Activated T-cell treated with anti-CD3 and anti-CD28 coated beads for 24 hours (primary cell): ENCODE results near the gene FMR1.
A peak's percentile ranks its signal among the peaks of the same experiment; 100 is the strongest.

ENCODE experiments used
- DNase-seq: peaks from one replicate; pipeline ENCODE4 v3.0.0-alpha.2; 2020; ENCODE audit warnings: low read depth

Gene FMR1

GRCh38 chrX:147911192-147912022, at the start of gene FMR1:
Gene FMR1 (plus strand): TSS chrX:147911919. CDS start chrX:147912180, 261 bp downstream.
- peak; percentile 90 for DNase-seq

DNA sequence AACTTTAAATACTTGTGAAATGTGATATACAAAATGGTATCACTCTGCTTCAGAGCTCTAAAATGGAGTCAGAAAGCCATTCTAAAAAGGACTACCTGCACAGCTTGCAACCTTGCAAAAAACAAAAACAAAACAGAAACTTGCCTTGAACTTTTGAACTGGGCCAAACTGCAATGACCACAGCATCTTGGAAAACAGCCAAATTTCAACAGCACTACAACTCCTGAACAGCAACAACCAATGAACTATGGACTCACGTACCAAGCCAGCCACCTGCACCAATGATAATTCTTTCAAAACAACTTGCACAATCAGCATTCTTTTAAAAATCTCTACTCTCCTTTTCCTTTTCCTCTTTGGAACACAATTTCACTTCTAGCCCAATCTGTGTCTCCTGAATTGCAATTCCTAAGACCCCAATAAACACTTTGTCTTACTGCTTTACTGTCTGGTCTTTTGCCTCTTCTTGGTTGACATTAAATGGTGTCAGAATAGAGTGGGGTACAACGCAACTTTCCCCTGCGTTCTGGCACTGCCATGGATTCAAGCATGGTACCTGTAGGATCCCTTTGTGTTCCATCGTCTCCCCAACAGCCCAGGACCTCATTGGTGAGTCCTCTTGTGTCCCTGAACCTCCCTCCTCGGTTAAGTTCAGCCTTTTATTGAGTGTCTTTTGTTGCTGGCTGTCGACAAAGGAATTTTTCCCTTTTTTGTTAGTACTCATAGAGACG, 35.7 kb upstream of the FMR1 start:
- DNase-seq: no peak

DNA sequence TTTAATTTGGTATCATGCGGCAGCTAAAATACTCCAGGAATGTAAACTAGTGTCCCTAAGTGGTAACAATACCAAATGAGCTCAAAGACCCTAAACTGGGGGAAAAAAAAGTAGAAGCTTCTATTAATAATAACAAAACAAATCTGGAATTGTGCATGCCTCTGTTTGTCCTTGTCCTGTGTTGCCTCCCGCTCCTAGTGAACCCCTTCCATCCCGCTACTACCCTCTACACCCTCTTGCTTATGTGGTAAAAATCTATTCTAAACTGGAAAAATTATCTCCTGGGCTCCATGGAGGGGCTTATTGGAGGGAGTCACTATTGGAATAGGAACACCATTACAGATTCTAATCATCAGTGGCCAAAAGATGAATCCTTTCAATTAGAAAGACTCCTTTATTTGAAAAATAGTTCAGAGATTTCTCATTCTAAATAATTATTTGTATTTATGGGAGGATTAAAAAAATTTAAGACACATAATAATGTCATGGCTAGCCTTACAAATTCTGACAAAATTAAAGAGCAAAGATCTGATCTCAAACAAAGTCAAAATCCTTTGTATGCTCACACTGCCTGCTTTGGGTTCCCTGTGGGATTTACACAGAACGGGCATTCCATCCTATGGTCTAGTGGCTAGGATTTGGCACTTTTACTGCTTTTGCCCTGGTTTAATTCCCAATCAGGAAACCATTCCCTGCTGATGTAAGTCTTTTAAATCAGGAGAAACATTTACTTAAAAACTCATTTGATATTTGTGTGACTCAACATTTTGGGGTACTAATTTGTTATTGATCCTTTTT, 34.7 kb upstream of the FMR1 start:
- no peak for DNase-seq

DNA sequence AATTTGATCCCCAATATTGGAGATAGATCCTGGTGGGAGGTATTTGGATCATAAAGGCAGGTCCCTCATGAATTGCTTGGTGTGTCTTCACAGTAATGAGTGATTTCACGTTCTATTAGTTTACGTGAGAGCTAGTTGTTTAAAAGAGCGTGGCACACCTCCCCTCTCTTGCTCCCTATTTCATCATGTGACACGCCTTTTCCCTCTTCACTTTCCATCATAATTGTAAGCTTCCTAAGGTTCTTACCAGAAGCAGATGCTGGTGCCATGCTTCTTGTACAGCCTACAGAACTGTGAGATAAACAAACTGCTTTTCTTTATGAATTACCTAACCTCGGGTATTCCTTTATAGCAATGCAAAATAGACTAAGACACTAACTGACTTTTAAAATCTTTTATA, 34.0 kb upstream of the FMR1 start:
- no peak for DNase-seq

DNA sequence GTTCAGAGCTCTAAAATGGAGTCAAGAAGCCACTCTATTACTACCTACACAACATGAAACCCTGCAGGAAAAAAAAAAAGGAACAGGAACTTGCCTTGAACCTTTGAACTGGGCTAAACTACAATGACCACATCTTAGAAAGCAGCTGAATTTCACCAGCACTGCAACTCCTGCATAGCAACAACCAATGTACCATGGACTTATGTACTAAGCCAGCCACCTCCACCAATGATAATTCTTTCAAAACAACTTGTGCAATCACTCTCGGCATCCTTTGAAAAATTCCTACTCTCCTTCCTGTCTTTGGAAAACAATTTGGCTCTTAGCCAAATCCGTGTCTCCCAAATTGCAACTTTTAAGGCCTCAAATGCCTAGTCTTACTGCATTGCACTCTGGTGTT, 26.8 kb upstream of the FMR1 start:
- DNase-seq: no peak

DNA sequence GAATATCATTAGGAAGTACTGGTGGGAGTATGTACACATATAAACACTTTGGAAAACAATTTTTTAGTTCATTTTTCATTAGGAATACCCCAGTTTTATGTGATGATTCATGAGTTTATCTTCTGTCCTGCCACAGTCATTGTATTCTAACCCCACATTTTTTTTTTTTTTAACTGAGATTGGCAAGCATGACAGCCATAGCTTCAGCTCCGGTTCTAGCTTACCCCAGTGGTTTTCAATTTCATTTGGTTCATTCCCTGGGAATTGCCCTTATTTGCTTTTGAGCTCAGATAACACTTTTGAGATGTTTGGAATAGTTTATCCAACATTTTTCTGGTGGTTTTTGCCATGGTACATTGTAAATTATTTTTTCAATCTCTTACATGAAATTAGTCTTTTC, 21.0 kb upstream of the FMR1 start:
- no peak for DNase-seq

- no peak for DNase-seq
Measured at GRCh38 chrX:147891896-147892295, 19.8 kb upstream of the FMR1 start.

- DNase-seq: no peak
Measured at GRCh38 chrX:147893741-147894140, 18.0 kb upstream of the FMR1 start.

- DNase-seq: no peak
Measured at GRCh38 chrX:147894366-147894963, 17.3 kb upstream of the FMR1 start.

DNA sequence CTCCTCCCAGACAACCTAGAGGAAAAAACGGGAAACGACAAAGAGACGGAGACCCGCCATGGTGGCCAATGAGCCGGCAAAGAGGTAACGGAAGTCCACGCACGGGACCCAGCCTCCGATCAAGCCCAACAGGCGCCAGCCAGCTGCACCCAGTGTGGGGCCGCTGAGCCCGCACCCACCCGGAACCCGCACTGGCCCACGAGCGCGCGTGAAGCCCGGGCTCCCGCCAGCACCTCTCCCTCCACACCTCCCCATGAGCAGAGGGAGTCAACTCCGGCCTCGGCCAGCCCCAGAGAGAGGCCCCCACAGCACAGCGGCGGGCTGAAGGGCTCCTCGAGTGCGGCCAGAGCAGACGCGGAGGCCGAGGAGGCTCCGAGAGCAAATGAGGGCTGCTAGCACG, 14.6 kb upstream of the FMR1 start:
- DNase-seq: no peak

DNA sequence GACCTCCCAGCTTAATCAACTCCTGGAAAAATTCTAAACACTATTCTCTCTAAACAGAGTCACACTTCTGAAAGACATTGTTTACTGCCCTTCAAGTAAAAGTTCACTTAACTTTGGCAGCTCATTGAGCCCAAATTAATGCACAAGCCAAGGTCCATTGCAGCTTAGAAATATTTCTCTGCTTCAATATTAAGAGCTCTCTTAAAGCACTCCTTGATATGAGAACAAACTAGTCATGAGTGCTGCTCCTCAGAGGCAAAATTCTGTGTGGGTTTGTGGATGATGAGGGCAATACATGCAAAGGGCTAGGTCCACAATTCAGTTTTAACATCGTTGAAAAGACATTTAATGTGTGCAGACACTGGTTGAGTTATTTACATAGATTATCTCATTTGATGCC, 12.8 kb upstream of the FMR1 start:
- no peak for DNase-seq

DNA sequence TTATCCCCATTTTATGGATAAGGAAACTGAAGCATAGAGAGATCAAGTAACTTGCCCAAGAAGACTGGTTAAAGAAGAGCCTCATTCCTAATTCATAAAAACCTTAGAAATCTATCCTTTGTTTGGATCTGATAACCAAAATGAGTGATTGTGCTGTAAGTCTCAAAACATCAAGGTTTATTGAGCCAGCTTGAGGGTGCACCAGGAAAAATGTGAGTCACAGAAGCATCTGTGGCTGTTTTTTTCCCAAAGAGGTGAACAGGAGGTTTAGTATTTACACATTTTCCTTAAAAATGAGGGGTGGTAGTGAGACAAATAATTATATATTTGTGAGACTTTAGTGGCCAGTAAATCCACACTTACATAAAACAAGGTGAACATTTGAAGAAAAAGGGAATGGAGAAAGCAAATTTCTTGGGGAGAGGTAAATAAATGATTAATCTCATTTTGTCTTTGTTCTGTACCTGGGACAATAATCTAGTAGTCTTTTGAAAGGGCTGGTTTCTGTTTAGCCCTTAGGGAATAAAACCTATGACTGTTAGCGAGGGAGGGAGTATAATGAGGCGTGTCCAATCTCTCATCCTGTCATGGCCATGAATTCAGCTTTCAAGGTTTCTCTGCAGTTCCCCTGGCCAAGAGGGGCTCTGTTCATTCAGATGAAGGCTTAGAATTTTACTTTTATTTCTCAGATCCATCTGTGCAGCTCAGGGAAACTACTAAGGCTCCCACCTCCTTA, 12.2 kb upstream of the FMR1 start:
- no peak for DNase-seq

DNA sequence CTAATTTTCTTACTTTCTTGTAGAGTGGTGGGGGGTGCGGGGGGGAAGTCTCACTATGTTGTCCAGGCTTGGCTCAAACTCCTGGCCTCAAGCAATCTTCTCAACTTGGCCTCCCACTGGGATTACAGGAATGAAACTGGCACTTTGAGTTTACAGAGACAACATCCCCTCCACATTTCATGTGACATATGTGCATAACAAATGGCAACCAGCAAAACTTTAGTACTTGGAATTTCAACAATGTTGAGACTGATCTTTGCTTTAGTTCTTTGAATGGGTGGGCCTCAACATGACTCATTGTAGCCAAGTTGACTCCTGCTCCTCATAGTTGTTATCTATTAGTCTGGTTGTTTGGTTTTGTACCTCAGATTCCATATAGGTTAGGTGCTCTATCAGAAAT, 11.4 kb upstream of the FMR1 start:
- no peak for DNase-seq

GRCh38 chrX:147901461-147902126, 10.1 kb upstream of the FMR1 start:
- no peak for DNase-seq

DNA sequence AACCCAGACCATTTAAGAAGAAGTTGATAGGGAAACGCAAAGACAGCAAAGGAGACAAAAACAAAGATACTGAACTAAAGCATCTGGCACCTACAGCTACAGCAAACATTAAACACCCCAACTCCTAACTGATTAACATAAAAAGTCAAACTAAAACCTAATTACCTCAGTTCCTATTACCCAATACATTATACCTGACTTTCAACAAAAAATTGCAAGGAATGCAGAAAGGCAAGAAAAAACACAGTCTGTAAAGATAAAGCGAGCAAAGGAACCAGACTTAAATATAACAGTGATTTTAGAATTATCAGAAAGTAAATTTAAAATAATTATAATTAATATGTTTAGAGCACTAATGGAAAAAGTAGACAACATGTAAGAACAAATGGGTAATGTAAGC, 9.4 kb upstream of the FMR1 start:
- no peak for DNase-seq

- DNase-seq: no peak
Measured at GRCh38 chrX:147908106-147908505, 3.6 kb upstream of the FMR1 start.

- no peak for DNase-seq
Measured at GRCh38 chrX:147910607-147911006, 1.1 kb upstream of the FMR1 start.

- peak; percentile 11 for DNase-seq
Measured at GRCh38 chrX:147912093-147912801, 528 bp downstream of the FMR1 start.

GRCh38 chrX:147913570-147913969, 1.9 kb downstream of the FMR1 start:
- no peak for DNase-seq

DNA sequence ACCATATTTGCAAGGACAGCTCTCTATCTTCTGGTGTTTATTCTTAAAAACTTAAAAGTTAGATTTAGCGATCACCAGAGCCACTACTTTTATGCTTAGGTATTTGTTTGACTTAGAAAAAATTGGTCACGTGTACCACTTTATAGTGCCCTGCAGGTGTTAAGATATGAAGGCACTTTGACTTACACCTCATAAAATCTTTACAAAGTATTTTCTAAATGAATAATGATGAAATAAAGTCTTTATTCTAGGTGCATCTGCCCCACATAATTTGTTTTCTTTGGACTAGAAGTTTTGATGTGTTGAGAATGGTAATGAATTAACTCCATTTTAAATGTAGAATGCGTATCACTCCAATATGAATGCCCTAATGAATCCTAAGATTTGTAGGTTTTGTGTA, 2.9 kb downstream of the FMR1 start:
- no peak for DNase-seq
